HG03159 (cell line): ENCODE results near the gene CTTNBP2.
A peak's percentile ranks its signal among the peaks of the same experiment; 100 is the strongest.

Experiments
- ATAC-seq: cut with Tn5 transposase; IDR thresholded peaks from one replicate; pipeline ENCODE4 v1.9.1; 2021; ENCODE audit warnings: mild to moderate bottlenecking, moderate library complexity; ENCODE audit not compliant: unreplicated experiment

Gene CTTNBP2

DNA sequence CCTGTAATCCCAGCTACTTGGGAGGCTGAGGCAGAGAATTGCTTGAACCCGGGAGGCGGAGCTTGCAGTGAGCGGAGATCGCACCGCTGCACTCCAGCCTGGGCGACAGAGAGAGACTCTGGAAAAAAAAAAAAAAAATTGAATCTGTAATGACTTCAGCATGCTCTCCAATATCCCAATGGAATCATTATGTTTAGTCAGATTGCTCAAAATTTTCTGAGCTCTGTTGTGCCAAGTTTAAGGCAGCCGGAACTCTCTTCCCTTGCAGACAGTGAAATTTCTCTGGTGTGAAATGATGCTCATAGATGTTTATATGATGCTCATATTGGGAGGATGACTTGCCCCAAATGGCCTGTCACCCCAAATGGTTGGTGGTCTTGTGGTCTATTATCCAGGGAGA, 180.9 kb downstream of the CTTNBP2 start:
- ATAC-seq: no peak

DNA sequence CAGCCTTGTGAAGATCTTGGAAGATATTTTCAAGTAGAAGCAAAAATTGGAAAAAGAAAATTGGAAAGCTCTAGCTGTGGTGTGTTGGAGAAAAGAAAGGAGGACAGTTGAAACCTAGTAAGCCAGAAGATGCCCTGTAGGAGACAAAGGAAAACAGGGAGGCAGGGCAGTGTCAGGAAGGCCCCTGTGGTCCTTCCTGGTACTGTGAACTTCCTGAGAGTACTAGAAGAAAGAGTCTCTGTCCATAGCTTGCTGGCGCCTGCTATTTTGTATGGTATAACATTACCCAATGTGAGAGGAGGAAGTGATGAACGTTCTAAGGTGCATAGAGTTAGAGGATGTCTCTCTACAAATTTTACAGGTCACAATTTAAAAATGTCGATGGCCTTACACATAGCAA, 183.1 kb downstream of the CTTNBP2 start:
- no peak for ATAC-seq

DNA sequence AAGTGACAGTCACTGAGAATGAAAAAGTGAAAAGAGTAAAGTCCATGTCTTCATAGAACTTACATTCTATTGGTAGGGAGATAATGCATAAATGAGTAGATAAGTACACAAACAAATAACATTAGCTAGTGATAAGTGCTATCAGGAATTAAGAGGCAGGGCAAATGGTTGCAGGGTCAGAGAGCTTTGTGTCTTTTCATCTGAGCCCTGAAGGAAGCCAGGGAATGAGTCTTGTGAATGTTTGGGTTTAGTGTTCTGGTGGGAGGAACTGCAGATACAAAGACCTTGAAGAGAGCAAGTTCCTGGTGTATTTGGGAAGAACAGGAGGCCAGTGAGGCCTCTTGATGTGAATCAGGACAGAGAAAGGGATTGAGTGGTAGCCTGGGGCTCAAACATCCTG, 183.8 kb downstream of the CTTNBP2 start:
- no peak for ATAC-seq

DNA sequence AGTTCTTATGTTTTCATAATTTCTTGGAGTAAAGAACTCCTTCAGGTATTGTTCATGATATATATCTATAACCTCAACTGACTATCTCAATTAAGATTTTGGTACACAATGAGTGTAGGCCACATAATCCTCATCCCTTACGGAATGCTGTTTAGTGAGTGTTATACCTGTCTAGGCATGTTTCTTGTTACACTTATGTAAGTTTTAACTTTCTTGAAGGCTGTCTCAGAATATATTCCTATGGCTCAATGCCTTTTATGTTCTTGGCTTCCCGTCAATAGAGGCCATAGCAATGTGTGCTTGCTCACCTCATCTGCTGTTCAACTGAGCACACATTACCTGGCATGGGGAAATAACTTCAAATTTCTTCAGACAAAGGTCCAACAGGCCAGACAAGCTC, 185.1 kb downstream of the CTTNBP2 start:
- no peak for ATAC-seq

DNA sequence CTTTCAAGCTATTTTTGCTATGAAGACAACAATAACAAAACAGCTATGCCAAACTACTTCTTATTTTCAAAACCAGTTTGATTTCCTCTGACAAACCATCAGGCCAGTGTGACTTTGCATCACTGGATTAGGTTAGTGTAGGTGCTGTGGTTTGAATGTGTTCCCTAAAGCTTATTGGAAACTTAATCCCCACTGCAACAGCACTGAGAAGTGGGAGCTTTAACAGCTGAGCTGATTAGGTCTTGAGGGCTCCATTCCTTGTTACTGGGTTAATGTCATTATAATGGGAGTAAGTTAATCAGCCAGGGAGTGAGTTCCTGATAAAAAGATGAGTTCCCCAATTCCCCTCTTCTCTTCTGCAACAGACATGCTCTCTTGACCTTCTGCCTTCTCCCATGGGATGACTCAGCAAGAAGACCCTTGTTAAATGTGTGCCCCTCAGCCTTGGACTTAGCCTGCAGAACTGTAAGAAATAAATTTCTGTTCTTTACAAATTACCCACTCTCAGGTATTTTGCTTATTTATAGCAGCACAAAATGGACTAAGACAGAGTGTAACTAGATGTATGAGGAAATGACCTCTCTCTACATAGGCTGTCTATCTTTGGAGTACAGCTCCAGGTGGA, 186.8 kb downstream of the CTTNBP2 start:
- ATAC-seq: no peak

DNA sequence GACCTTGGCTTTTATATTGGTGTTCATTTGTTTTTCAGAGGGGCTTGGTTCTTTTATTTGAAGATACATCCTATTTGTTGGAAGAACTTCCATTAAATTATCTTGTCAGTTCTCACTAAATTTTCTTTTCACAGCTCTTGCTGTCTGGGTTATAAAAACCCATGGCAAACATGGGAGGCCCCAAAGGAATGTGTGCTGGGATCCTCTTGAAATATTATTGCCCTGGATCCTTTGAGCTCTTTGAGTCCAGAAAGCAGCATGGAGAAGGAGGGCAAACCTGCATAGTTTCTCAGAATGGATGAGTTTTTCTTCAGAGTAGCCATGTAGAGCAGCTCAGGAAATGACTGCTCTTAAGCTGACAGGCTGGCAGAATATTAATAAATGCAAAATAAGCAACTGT, 187.4 kb downstream of the CTTNBP2 start:
- no peak for ATAC-seq

DNA sequence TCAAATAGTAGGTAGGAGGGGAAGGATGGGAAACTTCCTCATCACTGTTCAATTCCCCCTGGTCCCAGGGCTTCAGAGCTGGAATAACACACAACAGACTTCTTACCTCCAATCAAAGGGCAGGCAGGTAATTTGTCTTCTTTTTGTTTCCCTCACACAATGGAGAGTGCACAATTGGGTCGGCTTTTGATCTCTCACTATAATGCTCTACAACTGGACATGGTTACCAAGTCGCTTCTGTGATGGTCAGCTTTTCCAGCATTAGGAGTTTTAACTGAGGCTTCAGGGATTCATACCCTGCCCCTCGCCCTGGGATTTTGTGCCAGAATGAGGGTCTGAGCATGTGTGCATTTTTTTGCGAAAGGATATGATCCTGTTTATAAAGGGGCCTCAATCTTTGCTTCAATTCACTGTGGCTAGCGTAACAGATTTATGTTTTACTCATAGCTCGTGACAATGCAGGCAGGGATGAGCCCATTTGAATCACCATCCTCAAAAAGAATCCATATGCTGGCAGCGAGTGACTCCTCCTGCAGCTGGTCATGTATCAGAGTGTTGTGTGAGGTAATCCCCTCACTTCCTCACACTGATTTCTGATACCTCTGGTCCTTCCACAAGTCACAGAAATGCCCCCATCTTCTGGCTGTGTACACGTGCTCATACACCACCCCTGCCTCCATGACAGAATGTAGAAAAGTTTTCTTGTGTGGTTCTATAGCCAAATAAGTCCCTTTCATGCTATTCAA, 189.6 kb downstream of the CTTNBP2 start:
- no peak for ATAC-seq

DNA sequence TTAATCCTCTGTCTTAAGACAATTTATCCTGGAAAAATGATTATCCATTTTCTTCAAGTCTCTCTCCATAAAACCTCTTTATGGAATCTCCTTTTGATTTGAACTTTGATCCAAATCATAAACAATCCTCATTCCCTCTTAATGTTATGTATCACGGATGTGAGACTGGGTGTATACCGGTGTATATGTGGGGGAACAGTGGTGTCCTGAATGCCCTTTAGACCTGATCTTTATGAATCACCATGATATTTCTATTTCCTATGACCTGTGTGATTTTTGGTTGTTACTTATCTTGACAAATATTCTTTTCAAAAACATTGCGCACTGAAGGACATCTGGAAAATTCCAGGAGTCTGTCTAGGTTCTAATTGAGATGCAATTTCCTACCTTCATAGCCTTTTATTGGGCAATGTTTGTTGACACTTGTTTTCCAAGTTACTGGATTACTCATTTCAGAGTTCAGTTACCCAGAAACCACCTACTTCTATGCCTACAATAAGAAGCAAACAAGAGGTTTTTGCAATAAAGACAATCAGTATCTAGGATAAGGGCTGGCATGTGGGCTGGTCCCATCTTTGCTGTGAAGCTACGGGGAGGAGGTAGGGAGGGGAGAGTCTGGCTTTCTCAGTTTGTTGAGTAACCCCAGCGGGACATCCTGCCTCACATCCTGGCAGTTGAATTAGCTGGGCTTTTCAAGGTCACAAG, 190.4 kb downstream of the CTTNBP2 start:
- ATAC-seq: no peak

DNA sequence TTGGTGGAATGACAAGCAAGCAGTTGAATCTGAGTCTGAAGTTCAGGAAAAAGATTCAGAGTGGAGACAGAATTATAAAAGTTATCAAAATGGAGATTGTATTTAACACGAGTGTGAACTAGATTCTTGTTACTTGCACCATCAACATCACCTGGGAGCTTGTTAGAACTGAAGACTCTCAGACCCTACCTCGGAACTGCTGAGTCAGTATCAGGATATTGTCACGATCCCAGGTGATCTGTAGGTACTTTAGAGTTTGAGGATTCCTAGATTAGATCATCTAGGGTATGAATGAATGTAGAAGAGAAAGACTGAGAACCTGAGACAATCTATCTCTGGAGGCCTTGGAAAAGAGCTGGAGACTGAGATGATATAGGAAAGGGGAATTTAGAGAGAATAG, 194.1 kb downstream of the CTTNBP2 start:
- ATAC-seq: no peak

DNA sequence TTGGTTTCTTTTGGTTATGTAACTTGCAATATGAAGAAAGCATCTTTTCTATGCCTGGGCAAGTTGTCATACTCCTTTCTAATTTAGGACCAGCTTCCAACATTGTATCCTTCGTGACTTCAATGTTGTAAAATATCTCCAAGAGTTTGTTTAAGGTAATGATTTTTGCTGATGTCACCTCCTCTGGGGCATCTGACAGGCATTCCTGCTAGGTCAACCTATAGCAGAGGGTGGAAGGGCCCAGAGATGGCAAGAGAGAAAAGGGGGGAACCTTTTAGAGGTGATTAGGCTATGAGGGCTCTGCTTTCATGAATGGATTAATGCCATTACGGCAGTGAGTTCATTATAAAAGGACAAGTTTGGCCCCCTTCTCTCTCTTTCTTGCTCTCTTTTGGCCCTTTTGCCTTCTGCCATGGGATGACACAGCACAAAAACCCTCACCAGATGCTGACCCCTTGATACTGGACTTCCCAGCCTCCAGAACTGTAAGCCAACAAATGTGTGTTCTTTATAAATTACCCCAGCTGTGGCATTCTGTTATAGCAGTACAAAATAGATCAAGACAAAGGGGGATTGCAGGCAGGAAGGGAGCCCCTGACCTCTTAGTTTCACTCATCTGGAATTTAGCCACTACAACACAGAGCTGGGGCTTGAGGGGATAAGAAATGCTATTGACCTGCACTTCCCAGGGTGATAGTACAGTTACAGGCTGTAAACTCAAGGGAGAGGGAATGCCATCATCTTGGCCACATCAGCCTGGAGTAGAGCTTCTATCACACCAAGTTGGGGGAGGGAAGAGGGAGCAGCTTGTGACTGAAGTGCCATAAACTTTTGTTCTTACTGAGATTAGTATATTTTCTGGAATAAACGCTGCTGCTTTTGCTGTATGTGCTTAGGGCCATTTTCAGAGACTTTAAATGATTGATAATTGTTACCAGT, 197.5 kb downstream of the CTTNBP2 start:
- ATAC-seq: no peak

DNA sequence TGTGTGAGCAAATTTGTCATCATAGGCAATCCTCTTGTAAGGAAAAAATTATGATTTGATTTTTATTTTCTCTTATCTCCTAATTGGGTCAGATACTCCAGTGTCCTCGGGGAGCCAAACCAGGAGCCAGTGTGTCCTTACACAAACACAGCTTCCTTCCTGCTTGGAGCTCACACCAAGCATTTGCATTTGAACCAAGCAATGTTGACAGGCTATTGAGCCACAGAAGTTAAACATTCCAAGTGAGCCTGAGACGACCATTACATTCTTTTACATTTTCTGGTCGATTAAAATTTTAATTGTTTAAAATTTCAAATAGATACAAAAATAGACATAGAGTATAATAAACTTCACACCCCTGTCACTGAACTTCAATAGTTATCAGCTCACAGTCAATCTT, 198.6 kb downstream of the CTTNBP2 start:
- no peak for ATAC-seq

DNA sequence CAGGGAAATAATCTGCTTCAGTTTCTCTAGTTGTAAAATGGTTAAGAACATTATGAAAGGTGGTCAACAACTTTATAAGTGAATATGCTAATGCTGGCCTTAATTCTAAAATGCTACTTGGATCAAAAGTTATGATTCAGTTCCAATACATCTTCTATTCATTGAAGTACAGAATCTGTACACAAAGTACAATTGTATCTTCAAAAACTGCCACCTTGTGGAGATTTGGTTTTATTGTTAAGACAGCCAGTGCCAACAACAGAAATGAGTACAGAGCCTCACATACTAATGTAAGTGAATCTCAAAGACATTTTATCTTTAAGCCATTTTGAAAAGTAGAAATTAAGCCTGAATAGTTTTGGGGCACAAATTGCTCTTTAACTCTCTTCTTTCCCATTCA, 199.4 kb downstream of the CTTNBP2 start:
- ATAC-seq: peak; percentile 62

DNA sequence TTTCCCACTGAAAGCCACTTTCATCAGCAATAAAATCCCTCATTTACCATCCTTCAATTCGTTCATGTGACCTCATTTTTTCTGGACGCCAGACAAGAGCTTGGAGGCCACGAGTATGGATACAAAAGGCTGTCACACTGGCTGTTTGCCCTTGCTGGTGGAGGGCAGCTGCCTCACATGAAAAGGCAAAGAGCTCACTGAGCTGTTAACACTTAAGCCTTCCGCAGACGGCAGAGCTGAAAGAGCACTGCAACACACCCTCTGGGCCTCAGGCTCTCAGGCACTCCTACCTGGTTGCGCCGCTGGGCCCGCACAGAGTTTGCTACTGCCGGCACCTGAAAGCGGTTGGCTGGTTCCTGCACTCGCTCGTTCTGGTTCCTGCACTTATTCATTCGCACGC, 199.9 kb downstream of the CTTNBP2 start:
- ATAC-seq: no peak

DNA sequence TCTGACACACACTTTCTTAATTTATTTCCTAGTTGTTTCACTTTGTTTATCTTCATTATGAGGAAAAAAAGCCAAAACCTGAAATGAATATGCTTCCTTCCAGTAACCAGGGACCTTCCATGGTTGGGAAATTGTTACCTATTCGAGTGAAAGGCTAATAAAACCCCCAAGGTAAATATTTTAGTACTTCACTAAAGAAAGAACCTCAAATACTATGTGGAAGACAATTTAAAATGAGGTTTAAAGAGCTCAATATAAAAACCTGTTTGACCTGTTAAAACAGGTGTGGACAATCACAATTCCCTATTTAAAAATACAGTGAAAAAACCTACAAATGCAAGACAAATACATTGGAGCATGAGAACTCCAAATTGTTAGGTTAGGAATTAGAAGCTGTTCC, 200.8 kb downstream of the CTTNBP2 start:
- no peak for ATAC-seq

DNA sequence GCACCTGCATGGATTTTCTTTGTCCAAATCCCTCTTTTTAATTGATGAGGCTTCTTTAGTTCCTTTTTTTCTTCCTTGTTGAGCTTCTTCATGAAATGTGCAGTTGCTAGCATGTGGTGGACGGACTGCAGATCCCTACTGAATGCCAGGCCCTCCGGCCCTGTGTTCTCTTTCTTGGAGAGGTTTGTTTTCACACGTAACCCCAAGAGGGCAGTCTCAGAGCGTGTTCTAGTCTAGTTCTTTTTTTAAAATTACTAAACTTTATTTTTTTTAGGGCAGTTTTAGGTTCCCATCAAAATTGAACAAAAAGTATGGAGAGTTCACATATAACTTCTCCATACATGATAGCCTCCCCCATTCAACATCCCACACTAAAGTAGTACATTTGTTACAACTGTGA, 203.4 kb downstream of the CTTNBP2 start:
- ATAC-seq: no peak

DNA sequence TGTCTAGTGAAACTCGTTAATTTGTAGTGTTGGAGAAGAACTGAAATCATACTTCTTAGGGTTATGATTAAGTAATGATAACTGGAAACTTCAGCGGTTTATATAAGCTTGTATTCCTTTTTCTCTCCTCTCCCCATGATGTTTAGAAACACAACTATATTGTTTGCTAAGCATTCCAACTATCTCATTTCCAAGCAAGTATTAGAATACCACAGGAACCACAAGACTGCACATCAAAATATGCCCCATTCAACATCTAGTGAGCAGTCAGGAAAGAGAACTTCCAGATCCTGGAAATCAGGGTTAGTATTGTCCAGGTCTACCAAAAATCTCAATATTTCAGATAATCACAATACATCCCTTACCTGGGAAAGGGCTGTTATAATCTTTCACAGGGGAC, 205.8 kb downstream of the CTTNBP2 start:
- no peak for ATAC-seq

DNA sequence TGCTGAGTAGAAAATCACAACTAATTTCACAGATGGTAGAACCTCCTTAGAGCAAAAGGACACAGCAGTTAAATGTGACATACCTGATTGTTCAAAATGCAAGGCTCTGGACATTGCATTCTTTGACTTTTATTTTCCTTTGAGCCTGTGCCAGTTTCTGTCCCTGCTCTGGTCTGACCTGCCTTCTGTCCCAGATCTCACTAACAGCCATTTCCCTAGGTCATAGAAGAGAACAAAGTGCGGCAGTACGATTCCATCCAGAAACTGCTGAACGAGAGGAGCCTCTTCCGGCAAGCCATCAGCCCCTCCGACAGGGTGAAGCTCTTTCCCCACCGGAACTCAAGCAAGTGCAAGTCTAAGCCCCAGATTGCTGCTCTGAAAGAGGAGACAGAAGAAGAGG, 206.6 kb downstream of the CTTNBP2 start:
- no peak for ATAC-seq

DNA sequence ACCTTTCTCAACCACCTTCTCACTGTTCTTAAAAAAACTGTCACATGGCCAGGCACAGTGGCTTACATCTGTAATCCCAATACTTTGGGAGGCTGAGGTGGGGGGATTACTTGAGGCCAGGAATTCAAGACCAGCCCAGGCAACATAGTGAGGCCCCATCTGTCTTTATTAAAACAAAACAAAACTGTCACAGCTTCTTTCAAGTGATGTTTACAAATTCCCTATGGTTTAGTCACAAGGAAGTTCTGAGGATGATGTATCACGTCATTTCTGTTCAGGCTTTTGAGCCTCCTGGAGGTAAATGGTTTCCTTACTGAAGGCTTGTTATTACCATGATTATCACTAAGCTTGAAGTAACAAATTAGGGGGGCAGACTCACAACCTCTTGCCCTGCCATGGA, 207.2 kb downstream of the CTTNBP2 start:
- no peak for ATAC-seq

DNA sequence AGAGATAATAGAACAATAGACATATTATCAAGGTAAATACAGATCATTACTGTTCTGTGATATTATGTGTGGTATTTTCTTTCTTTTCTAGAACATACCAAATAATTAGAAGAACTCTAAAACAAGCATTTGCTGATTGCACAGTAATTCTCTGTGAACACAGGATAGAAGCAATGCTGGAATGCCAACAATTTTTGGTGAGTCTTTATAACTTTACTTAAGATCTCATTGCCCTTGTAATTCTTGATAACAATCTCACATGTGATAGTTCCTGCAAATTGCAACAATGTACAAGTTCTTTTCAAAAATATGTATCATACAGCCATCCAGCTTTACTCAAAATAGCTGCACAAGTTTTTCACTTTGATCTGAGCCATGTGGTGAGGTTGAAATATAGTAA, 207.9 kb downstream of the CTTNBP2 start:
- ATAC-seq: no peak

DNA sequence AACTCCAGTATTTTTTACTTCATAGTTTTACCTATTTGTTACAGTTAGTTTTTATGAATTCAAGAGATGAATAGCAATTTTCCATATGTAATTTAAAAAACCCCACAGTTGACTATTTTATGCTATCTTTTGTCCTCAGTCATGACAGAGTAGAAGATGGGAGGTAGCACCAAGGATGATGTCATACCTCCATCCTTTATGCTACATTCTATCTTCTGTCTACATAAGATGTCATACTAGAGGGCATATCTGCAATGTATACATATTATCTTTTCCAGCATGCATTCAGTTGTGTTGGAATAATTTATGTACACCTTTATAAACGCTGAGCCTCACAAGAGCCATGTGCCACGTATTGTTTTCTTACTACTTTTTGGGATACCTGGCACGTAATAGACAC, 209.2 kb downstream of the CTTNBP2 start:
- no peak for ATAC-seq

DNA sequence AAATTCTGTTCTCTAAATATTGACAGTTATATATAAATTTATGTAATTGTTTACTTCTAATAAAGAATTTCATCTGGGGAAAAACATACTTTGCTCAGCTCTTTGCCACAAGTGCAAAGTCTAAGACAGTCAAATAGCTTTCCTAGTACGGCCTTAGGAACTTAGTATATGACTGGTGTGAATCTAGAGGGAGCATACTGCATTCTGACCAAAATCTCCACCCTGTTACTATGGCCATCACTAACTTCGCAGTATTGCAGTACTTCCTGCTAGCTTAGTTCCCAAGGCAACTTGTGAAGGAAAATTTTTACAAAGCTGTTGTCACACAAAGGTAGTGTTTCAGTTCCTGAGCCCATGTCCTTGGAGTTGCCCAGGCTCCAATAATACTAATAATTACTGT, 211.9 kb downstream of the CTTNBP2 start:
- ATAC-seq: no peak
